H1 (cell line): ENCODE measurements around the gene KRT35. TPM values are rescaled to one million over a fixed set of nuclear protein-coding genes. Genes with fewer than 3 reads are reported as not detected.

ENCODE experiments used
- CTCF ChIA-PET: fragments of 300-600 bp; sonication (Branson Sonifier 250); formaldehyde crosslinking; loops from one replicate; lab custom pipeline; 2021; ENCODE audit not compliant: partially characterized antibody; lab: Charles Lee
- POLR2A ChIA-PET: fragments of 300-600 bp; sonication (Branson Sonifier 250); formaldehyde crosslinking; loops from one replicate; lab custom pipeline; 2021; ENCODE audit warnings: inconsistent platforms; ENCODE audit not compliant: partially characterized antibody; lab: Charles Lee
- DNase-seq, 2 experiments: peaks; one replicate each; pipeline versions ENCODE4 v3.0.0 to v3.0.0-alpha.2; 2010 to 2022; ENCODE audit warnings: low spot score in 2 of 2, low read depth in 1 of 2, mixed read lengths in 1 of 2
- FAIRE-seq: peaks from 2 replicates; lab custom pipeline; 2011; peaks lifted over from hg19 to GRCh38; lab: Jason Lieb, UNC
- H2AFZ ChIP-seq: 2 replicates; pipeline ENCODE4 v1.8.1; 2012; ENCODE audit warnings: low read length, inconsistent platforms
- H2AK5ac ChIP-seq: 2 replicates; pipeline ENCODE4 v1.6.1; 2013; ENCODE audit warnings: low read depth, low read length
- H2BK120ac ChIP-seq: replicated peaks from 2 replicates; pipeline ENCODE3; 2013; ENCODE audit warnings: low read depth, low read length, inconsistent platforms
- H2BK12ac ChIP-seq: 2 replicates; pipeline ENCODE4 v1.6.1; 2013; ENCODE audit warnings: low read depth, low read length
- H2BK15ac ChIP-seq: 2 replicates; pipeline ENCODE4 v1.6.1; 2013; ENCODE audit warnings: low read length
- H2BK20ac ChIP-seq: 2 replicates; pipeline ENCODE4 v1.6.1; 2013; ENCODE audit warnings: low read length
- H2BK5ac ChIP-seq: 2 replicates; pipeline ENCODE4 v1.6.1; 2013; ENCODE audit warnings: low read depth, low read length
- H3K14ac ChIP-seq: 2 replicates; pipeline ENCODE4 v1.6.1; 2013; ENCODE audit warnings: inconsistent platforms; ENCODE audit not compliant: insufficient read length
- H3K18ac ChIP-seq: 2 replicates; pipeline ENCODE4 v1.6.1; 2013; ENCODE audit warnings: low read length; ENCODE audit errors: extremely low read depth
- H3K23ac ChIP-seq: 2 replicates; pipeline ENCODE4 v1.6.1; 2013; ENCODE audit warnings: inconsistent platforms; ENCODE audit not compliant: insufficient read length
- H3K23me2 ChIP-seq: 2 replicates; pipeline ENCODE4 v1.6.1; 2013; ENCODE audit warnings: low read depth, low read length
- H3K27ac ChIP-seq: 2 replicates; pipeline ENCODE4 v1.6.1; 2011; ENCODE audit warnings: low read depth, low read length, inconsistent platforms
- H3K27me3 ChIP-seq, 4 experiments: replicated peaks in 1 of 4; 1 replicate in 1 of 4; 2 replicates in 3 of 4; pipeline versions ENCODE4 v1.6.1 to v1.8.1; 2011 to 2013; ENCODE audit warnings: low read length in 3 of 4, mild to moderate bottlenecking in 3 of 4, inconsistent platforms in 2 of 4, mixed read lengths in 2 of 4, moderate library complexity in 1 of 4; ENCODE audit not compliant: control insufficient read depth in 3 of 4, insufficient read depth in 3 of 4; ENCODE audit errors: extremely low read depth in 1 of 4
- H3K36me3 ChIP-seq, 4 experiments: 2 replicates each; pipeline versions ENCODE4 v1.6.1 to v1.8.1; 2011 to 2013; ENCODE audit warnings: mild to moderate bottlenecking in 4 of 4, low read length in 3 of 4, moderate library complexity in 2 of 4, control low read depth in 1 of 4, inconsistent platforms in 1 of 4; ENCODE audit not compliant: insufficient read depth in 4 of 4, control insufficient read depth in 2 of 4
- H3K4ac ChIP-seq: replicated peaks from 2 replicates; pipeline ENCODE3; 2013; ENCODE audit warnings: low read length, low read depth, mixed read lengths, inconsistent platforms; ENCODE audit not compliant: insufficient read length
- H3K4me1 ChIP-seq, 4 experiments: replicated peaks in 1 of 4; 1 replicate in 1 of 4; 2 replicates in 3 of 4; pipeline versions ENCODE4 v1.6.1 to v1.8.1; 2011 to 2013; ENCODE audit warnings: low read length in 3 of 4, inconsistent platforms in 2 of 4, mixed read lengths in 1 of 4; ENCODE audit not compliant: insufficient read depth in 4 of 4, control insufficient read depth in 3 of 4
- H3K4me2 ChIP-seq, 2 experiments: 2 replicates each; pipeline versions ENCODE4 v1.6.1 to v1.8.1; 2011 to 2013; ENCODE audit warnings: low read depth in 2 of 2, low read length in 2 of 2, control low read depth in 1 of 2, inconsistent platforms in 1 of 2, mild to moderate bottlenecking in 1 of 2; ENCODE audit not compliant: insufficient read depth in 1 of 2
- H3K4me3 ChIP-seq, 4 experiments: fragments of 200-600, 300-600 bp in 1 of 4; sonication (generic), shearing (Covaris generic), sonication (Bioruptor Twin) in 1 of 4; 2 replicates each; pipeline versions ENCODE4 v1.5.1 to v1.8.1; 2011 to 2016; ENCODE audit warnings: low read length in 4 of 4, low read depth in 3 of 4, control low read depth in 2 of 4, inconsistent platforms in 2 of 4, mild to moderate bottlenecking in 2 of 4, mixed read lengths in 1 of 4, moderate library complexity in 1 of 4; ENCODE audit not compliant: insufficient read depth in 2 of 4; ENCODE audit errors: extremely low read depth in 1 of 4
- H3K56ac ChIP-seq: replicated peaks from 2 replicates; pipeline ENCODE3; 2013; ENCODE audit warnings: low read depth, mild to moderate bottlenecking, mixed read lengths, low read length, inconsistent platforms; ENCODE audit not compliant: insufficient read length
- H3K79me1 ChIP-seq: 2 replicates; pipeline ENCODE4 v1.6.1; 2013; ENCODE audit warnings: low read depth, low read length, control low read depth
- H3K79me2 ChIP-seq, 2 experiments: 2 replicates each; pipeline versions ENCODE4 v1.6.1 to v1.8.1; 2012 to 2013; ENCODE audit warnings: low read length in 2 of 2, mild to moderate bottlenecking in 2 of 2, inconsistent platforms in 1 of 2; ENCODE audit not compliant: insufficient read depth in 2 of 2, control insufficient read depth in 1 of 2
- H3K9ac ChIP-seq, 4 experiments: replicated peaks in 1 of 4; 1 replicate in 1 of 4; 2 replicates in 3 of 4; pipeline versions ENCODE4 v1.6.1 to v1.8.1; 2011 to 2013; ENCODE audit warnings: low read depth in 3 of 4, low read length in 3 of 4, control low read depth in 2 of 4, mild to moderate bottlenecking in 2 of 4, moderate library complexity in 2 of 4, inconsistent platforms in 1 of 4; ENCODE audit errors: extremely low read depth in 1 of 4
- H3K9me3 ChIP-seq, 2 experiments: 2 replicates each; pipeline versions ENCODE4 v1.6.1 to v1.8.1; 2012 to 2013; ENCODE audit warnings: mild to moderate bottlenecking in 2 of 2, moderate library complexity in 2 of 2, control low read depth in 1 of 2, inconsistent platforms in 1 of 2, low read depth in 1 of 2, low read length in 1 of 2, mixed read lengths in 1 of 2; ENCODE audit not compliant: insufficient read depth in 2 of 2
- H4K20me1 ChIP-seq, 2 experiments: replicated peaks in 1 of 2; 2 replicates each; pipeline versions ENCODE3 to v1.8.1; 2011 to 2013; ENCODE audit warnings: inconsistent platforms in 2 of 2, low read length in 2 of 2, mild to moderate bottlenecking in 1 of 2; ENCODE audit not compliant: insufficient read depth in 2 of 2, control insufficient read depth in 1 of 2
- H4K5ac ChIP-seq: 2 replicates; pipeline ENCODE4 v1.6.1; 2013; ENCODE audit warnings: low read length, low read depth, mixed read lengths, inconsistent platforms; ENCODE audit not compliant: insufficient read length
- H4K8ac ChIP-seq: 2 replicates; pipeline ENCODE4 v1.8.0; 2013; ENCODE audit warnings: mild to moderate bottlenecking, moderate library complexity, low read length, inconsistent platforms; ENCODE audit not compliant: insufficient read depth; ENCODE audit errors: extremely low read depth
- H4K91ac ChIP-seq: replicated peaks from 2 replicates; pipeline ENCODE3; 2013; ENCODE audit warnings: low read length, mixed read lengths, inconsistent platforms; ENCODE audit not compliant: insufficient read length
- ASH2L ChIP-seq: fragments of 200-600, 300-600 bp; sonication (generic); IDR thresholded peaks from one replicate; pipeline ENCODE4 v1.7.1; 2017; ENCODE audit warnings: low read length
- CEBPB ChIP-seq: IDR thresholded peaks from 2 replicates; pipeline ENCODE4 v1.6.1; 2012; ENCODE audit warnings: low read depth, low read length
- WGBS, 2 experiments: shearing (Covaris generic) in 1 of 2; methylation state at CpG; one replicate each; pipeline versions ENCODE4 v1.1.6 to v1.1.7; 2013 to 2015; ENCODE audit warnings: low lambda C conversion rate in 2 of 2, mixed read lengths in 2 of 2, inconsistent platforms in 1 of 2, low coverage in 1 of 2, missing lambda C conversion rate in 1 of 2; ENCODE audit not compliant: insufficient replicate concordance in 2 of 2, insufficient coverage in 1 of 2, insufficient read length in 1 of 2; ENCODE audit errors: extremely low coverage in 1 of 2, missing lambda C conversion rate in 1 of 2; 5-methylcytosine and 5-hydroxymethylcytosine counted together
- polyA plus RNA-seq, 7 experiments: library from polyadenylated mRNA; depleted of rRNA in 3 of 7; stranded (reverse) in 5 of 7; unstranded in 2 of 7; fragments of >200 nt in 5 of 7; fragments of 200-250 nt in 2 of 7; gene quantifications; 1 replicate in 5 of 7; 2 replicates in 1 of 7; 4 replicates in 1 of 7; pipeline versions ENCODE4 v1.2.1 to v1.2.3, GENCODE V29; 2011 to 2013; ENCODE audit warnings: missing spikeins in 2 of 7, mixed read lengths in 2 of 7
- total RNA-seq: library from RNA; stranded (reverse); fragmentation: NEBNext Ultra II Directional; extraction: Animal tissue kit (Norgen Biotek cat#: 25700); gene quantifications from 2 replicates; pipeline ENCODE4 v1.2.1, GENCODE V29; 2021

KRT35 gene
- total and polyA plus RNA-seq, 2 of the 8 experiments (the other 6 are each of a cell fraction or from before 2014, with no cell fraction given): not detected

- Histone ChIP-seq H3K18ac (peak within 1 kb of the TSS; percentile 52; the same call in 1 of the 2 replicates), H3K56ac (no peak within 1 kb of the TSS), H3K23me2 (no peaks in the 10 kb centered on the region; the same call in 1 of the 2 replicates), H3K27ac (no peak within 1 kb of the TSS), H2BK15ac (peak within 1 kb of the TSS; percentile 88; the same call in 1 of the 2 replicates), H2BK12ac (peak within 1 kb of the TSS; percentile 17; the same call in 1 of the 2 replicates), H3K14ac (no peak within 1 kb of the TSS), H3K23ac (no peak within 1 kb of the TSS), H3K36me3 (peaks cover 3 to 17% (median 6%) of the 10 kb centered on the region in 4 experiments; a peak in 5 of 8 replicates), H3K4me1 (peaks cover 0 to 16% (median 10%) of the 10 kb centered on the region in 4 experiments; a peak in 6 of 7 replicates), H4K20me1 (peaks cover 2 to 3% of the 10 kb centered on the region in 2 experiments), H3K27me3 (no peaks in the 10 kb centered on the region; a peak in 1 of 7 replicates), H2AFZ (no peak within 1 kb of the TSS), H2BK120ac (no peak within 1 kb of the TSS), H2BK20ac (0 out of 2 replicates have a peak within 1 kb of the TSS, but pooled peaks have one; percentile 32), H4K5ac (no peak within 1 kb of the TSS), H4K8ac (peak within 1 kb of the TSS; percentile 38), H4K91ac (peak within 1 kb of the TSS; percentile 31)
- POLR2A ChIA-PET: interaction anchor here (0.6 to 8.0 kb wide), 3 partner anchors 10 to 169 kb away, joined by 3 to 69 read pairs (median 3); partner anchors contain the start of gene KRT19
- no peak for DNase-seq
- WGBS, 2 experiments: 84% methylated on average over 8 of the region's 8 CpGs; no CpG with 5 or more reads in 1 of the 2 experiments
- TF ChIP-seq CEBPB: no peak
- peak; percentile 53 for TF ChIP-seq ASH2L
- TF ChIP-seq, all 59 proteins: peak for 1
- FAIRE-seq: no peak
- Histone ChIP-seq H2BK5ac (0 out of 2 replicates have a peak within 1 kb of the TSS, but pooled peaks have one; percentile 16), H3K4ac (no peak within 1 kb of the TSS), H3K9ac (no peak within 1 kb of the TSS; a peak in 1 of 7 replicates), H3K9me3 (no peaks in the 10 kb centered on the region), H2AK5ac (no peak within 1 kb of the TSS), H3K4me2 (no peak within 1 kb of the TSS), H3K4me3 (no peak within 1 kb of the TSS), H3K79me2 (no peaks in the 10 kb centered on the region), H3K79me1 (no peaks in the 10 kb centered on the region)
- CTCF ChIA-PET: interaction anchor here (0.6 to 3.4 kb wide), 7 partner anchors 30 to 1064 kb away, joined by 3 to 13 read pairs (median 4); no protein-coding TSS in a partner anchor
Measured at GRCh38 chr17:41518789-41519449, 38.0 kb upstream of the KRT35 start, which contains the start of gene KRT15. Gene KRT15, minus strand, starts transcription at chr17:41518890. Its CDS starts 63 bp downstream, at chr17:41518827.
